ENCODE measurements around the gene CHRNA3.
A peak's percentile ranks its signal among the peaks of the same experiment; 100 is the strongest.

The CHRNA3 gene

GRCh38 chr15:78635346-78635745 is 14.6 kb upstream of the CHRNA3 start:
- no peak for DNase-seq

- no peak for DNase-seq
These were observed 13.7 kb upstream of the CHRNA3 start for GRCh38 chr15:78634210-78635145.

GRCh38 chr15:78633348-78633747 is 12.6 kb upstream of the CHRNA3 start:
- DNase-seq = no peak

- no peak for DNase-seq
These were observed 10.3 kb upstream of the CHRNA3 start for GRCh38 chr15:78630886-78631633.

GRCh38 chr15:78629716-78630065 is 8.9 kb upstream of the CHRNA3 start:
- DNase-seq = no peak

- no peak for DNase-seq
These were observed 8.4 kb upstream of the CHRNA3 start for GRCh38 chr15:78629031-78629715.

GRCh38 chr15:78628227-78628626 is 7.4 kb upstream of the CHRNA3 start:
- DNase-seq = no peak

- no peak for DNase-seq
These were observed 6.6 kb upstream of the CHRNA3 start for GRCh38 chr15:78627348-78627747.

- no peak for DNase-seq
These were observed 5.7 kb upstream of the CHRNA3 start for GRCh38 chr15:78626381-78626995.

GRCh38 chr15:78625606-78626280 is 4.9 kb upstream of the CHRNA3 start:
- no peak for DNase-seq

- no peak for DNase-seq
These were observed 4.1 kb upstream of the CHRNA3 start for GRCh38 chr15:78624651-78625590.

GRCh38 chr15:78623786-78624497 is 3.1 kb upstream of the CHRNA3 start:
- no peak for DNase-seq

- no peak for DNase-seq
These were observed 1.1 kb upstream of the CHRNA3 start for GRCh38 chr15:78621810-78622402.

GRCh38 chr15:78620021-78620526 is 722 bp downstream of the CHRNA3 start:
- DNase-seq = peak; percentile 12

GRCh38 chr15:78619022-78619950 is 1.5 kb downstream of the CHRNA3 start:
- DNase-seq = no peak

- peak; percentile 90 for DNase-seq
These were observed 2.3 kb downstream of the CHRNA3 start for GRCh38 chr15:78618490-78618934.

- no peak for DNase-seq
These were observed 2.7 kb downstream of the CHRNA3 start for GRCh38 chr15:78618064-78618463.

GRCh38 chr15:78617516-78617915 is 3.3 kb downstream of the CHRNA3 start:
- DNase-seq = no peak

GRCh38 chr15:78617076-78617475 is 3.7 kb downstream of the CHRNA3 start:
- DNase-seq = no peak
